ENCODE results near the gene XPO6. TPM values are rescaled to one million over a fixed set of nuclear protein-coding genes. Genes with fewer than 3 reads are reported as not detected.

Gene XPO6
- total RNA-seq, 1 experiment from 2014 or later = 135 TPM

DNA sequence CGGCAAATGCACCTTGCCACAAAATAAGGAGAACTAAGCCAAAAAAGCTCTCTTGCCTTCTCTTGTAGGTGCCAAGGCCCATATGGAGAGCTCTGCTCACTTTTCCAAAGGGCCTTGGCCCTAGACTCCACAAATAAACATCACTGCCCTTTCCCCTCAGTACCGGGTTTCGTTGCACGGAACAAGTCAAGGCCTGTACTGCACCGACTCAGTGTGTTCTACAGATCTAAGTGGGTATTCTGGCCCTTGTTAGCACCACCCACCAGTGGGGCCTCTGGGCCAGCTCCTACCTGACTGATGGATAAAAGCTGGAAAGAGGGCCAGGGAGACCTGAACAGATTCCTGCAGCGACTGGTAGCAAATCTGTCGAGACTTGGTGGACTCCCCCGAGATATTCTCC, 104.5 kb downstream of the XPO6 start:
- ChIA-PET CTCF (no interaction called here), POLR2A (no interaction called here)
- intact Hi-C loops (cut with micrococcal nuclease; ENCODE audit: unreplicated experiment) (no loop called here), in situ Hi-C loops (cut with HindIII; ENCODE audit: low pct_unique_long_range_greater_than_20kb, low sequenced_read_pairs) (no loop called here)
- TF ChIP-seq SIN3A (IDR thresholded peaks at IDR 0.05; ENCODE audit: borderline replicate concordance, insufficient read depth, low read depth, low read length) (no peak), TCF7L2 (IDR thresholded peaks at IDR 0.05; ENCODE audit: low read depth, low read length) (no peak), CTCF (IDR thresholded peaks at IDR 0.05) (no peak), POLR2AphosphoS5 (IDR thresholded peaks at IDR 0.05; ENCODE audit: low read depth, low read length) (no peak)
- TF ChIP-seq, protein P1, sequence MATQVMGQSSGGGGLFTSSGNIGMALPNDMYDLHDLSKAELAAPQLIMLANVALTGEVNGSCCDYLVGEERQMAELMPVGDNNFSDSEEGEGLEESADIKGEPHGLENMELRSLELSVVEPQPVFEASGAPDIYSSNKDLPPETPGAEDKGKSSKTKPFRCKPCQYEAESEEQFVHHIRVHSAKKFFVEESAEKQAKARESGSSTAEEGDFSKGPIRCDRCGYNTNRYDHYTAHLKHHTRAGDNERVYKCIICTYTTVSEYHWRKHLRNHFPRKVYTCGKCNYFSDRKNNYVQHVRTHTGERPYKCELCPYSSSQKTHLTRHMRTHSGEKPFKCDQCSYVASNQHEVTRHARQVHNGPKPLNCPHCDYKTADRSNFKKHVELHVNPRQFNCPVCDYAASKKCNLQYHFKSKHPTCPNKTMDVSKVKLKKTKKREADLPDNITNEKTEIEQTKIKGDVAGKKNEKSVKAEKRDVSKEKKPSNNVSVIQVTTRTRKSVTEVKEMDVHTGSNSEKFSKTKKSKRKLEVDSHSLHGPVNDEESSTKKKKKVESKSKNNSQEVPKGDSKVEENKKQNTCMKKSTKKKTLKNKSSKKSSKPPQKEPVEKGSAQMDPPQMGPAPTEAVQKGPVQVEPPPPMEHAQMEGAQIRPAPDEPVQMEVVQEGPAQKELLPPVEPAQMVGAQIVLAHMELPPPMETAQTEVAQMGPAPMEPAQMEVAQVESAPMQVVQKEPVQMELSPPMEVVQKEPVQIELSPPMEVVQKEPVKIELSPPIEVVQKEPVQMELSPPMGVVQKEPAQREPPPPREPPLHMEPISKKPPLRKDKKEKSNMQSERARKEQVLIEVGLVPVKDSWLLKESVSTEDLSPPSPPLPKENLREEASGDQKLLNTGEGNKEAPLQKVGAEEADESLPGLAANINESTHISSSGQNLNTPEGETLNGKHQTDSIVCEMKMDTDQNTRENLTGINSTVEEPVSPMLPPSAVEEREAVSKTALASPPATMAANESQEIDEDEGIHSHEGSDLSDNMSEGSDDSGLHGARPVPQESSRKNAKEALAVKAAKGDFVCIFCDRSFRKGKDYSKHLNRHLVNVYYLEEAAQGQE (IDR thresholded peaks at IDR 0.05; ENCODE audit: insufficient read depth in 1 of 2, low read depth in 2 of 2, low read length in 1 of 2) = no peak
- Histone ChIP-seq H3K4me3 (ENCODE audit: low read depth in 2 of 2, low read length in 2 of 2) (no peak overlapping the region), H3K36me3 (ENCODE audit: control insufficient read depth, insufficient read depth, low read length) (peaks cover 18% of the 10 kb centered on the region), H3K4me1 (ENCODE audit: control insufficient read depth, insufficient read depth, low read length) (no peaks in the 10 kb centered on the region), H3K9me3 (ENCODE audit: control insufficient read depth, insufficient read depth, low read depth, low read length) (no peaks in the 10 kb centered on the region), H3K27ac (ENCODE audit: low read length) (no peak overlapping the region), H3K27me3 (ENCODE audit: control insufficient read depth, insufficient read depth, low read length) (no peaks in the 10 kb centered on the region)
- BruUV-seq (replicated peaks) = no TSS peak
- ATAC-seq (no peak), DNase-seq (ENCODE audit: low read depth, low spot score) (no peak)

DNA sequence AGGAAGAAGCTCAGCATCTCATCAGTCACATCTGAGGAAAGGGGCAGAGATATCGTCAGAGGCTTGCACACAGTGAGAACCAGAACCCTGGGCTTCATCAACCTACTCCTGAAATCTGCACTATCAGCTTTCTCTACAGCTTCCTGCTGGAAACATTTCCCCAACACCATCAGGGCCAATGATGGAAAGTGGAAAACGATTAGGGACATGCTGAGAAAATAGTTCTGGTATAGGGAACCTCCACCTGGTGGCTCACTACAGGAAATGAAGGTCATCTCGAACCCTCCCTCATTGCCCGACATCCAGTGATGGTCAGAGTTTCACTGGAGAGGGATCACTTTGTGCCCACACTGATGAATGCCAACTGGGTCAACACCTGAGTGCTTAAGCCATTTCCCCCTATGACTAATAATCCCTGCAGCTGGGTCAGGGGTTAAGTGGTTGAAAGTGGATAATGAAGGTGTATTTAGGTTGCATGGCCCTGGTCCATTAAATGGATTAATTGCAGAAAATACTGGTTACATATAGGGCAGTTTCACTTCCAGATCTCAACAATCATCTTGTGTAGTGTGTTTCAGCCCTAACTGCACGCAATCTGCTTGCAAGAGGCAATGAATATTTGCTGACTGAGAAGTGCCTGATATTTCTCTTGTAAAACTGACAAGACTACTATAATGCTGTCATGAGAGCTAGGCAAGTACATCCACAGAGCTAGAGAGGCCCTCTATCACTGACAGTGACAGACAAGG, 105.1 kb downstream of the XPO6 start:
- TF ChIP-seq POLR2AphosphoS5 (IDR thresholded peaks at IDR 0.05; ENCODE audit: low read depth, low read length) (no peak), SIN3A (IDR thresholded peaks at IDR 0.05; ENCODE audit: borderline replicate concordance, insufficient read depth, low read depth, low read length) (no peak), TCF7L2 (IDR thresholded peaks at IDR 0.05; ENCODE audit: low read depth, low read length) (no peak)
- TF ChIP-seq, protein P1 (IDR thresholded peaks at IDR 0.05; ENCODE audit: insufficient read depth in 1 of 2, low read depth in 2 of 2, low read length in 1 of 2) = no peak
- ChIA-PET CTCF (no interaction called here), POLR2A (no interaction called here)
- ATAC-seq (no peak), DNase-seq (ENCODE audit: low read depth, low spot score) (no peak)
- Histone ChIP-seq H3K27ac (ENCODE audit: low read length) (no peak overlapping the region), H3K36me3 (ENCODE audit: control insufficient read depth, insufficient read depth, low read length) (peaks cover 18% of the 10 kb centered on the region), H3K4me3 (ENCODE audit: low read depth in 2 of 2, low read length in 2 of 2) (no peak overlapping the region), H3K4me1 (ENCODE audit: control insufficient read depth, insufficient read depth, low read length) (no peaks in the 10 kb centered on the region), H3K9me3 (ENCODE audit: control insufficient read depth, insufficient read depth, low read depth, low read length) (no peaks in the 10 kb centered on the region), H3K27me3 (ENCODE audit: control insufficient read depth, insufficient read depth, low read length) (no peaks in the 10 kb centered on the region)
- in situ Hi-C loops (cut with HindIII; ENCODE audit: low pct_unique_long_range_greater_than_20kb, low sequenced_read_pairs) (no loop called here), intact Hi-C loops (cut with micrococcal nuclease; ENCODE audit: unreplicated experiment) (no loop called here)
- no TSS peak for BruUV-seq (replicated peaks)

Measured in Panc1 (cell line).